ENCODE measurements around the gene LTBP1. TPM values are rescaled to one million over a fixed set of nuclear protein-coding genes. Genes with fewer than 3 reads are reported as not detected.
"Not testable (repeated sequence)": the region's sequence is repeated elsewhere in the genome, so short reads cannot be mapped to it uniquely, and the experiment has no call there.

The LTBP1 gene
- polyA plus RNA-seq, 3 donors = 1.3 to 8.8 (median 7.0) TPM

GRCh38 chr2:33380001-33380609 is 433.4 kb downstream of the LTBP1 start:
- 79 to 83% (median 82%) methylated on average over 8 of the region's 8 CpGs for whole genome bisulfite sequencing, 3 donors
- no peak overlapping the region for H3K27ac ChIP-seq (ENCODE audit: low read depth, low read length)

GRCh38 chr2:33380719-33381118 is 434.0 kb downstream of the LTBP1 start:
- no peak overlapping the region for H3K27ac ChIP-seq (ENCODE audit: low read depth, low read length)
- WGBS, 3 donors = 41 to 70% (median 44%) methylated on average over 2 of the region's 2 CpGs

- H3K27ac ChIP-seq (ENCODE audit: low read depth, low read length) = no peak overlapping the region
Observed at GRCh38 chr2:33381301-33381858, 434.6 kb downstream of the LTBP1 start.

GRCh38 chr2:33383855-33384598 is 437.3 kb downstream of the LTBP1 start:
- H3K27ac ChIP-seq (ENCODE audit: low read depth, low read length) = no peak overlapping the region
- WGBS, 3 donors = 82 to 92% (median 90%) methylated on average over 8 of the region's 8 CpGs

More at GRCh38 chr2:33381301-33381858, 434.6 kb downstream of the LTBP1 start:
- WGBS, 3 donors = 67 to 74% (median 71%) methylated on average over 4 of the region's 4 CpGs

- H3K27ac ChIP-seq (ENCODE audit: low read depth, low read length) = no peak overlapping the region
- WGBS, 3 donors = 68 to 84% (median 80%) methylated on average over 2 of the region's 2 CpGs
Observed at GRCh38 chr2:33384599-33384961, 437.8 kb downstream of the LTBP1 start.

GRCh38 chr2:33388996-33389395 is 442.2 kb downstream of the LTBP1 start:
- H3K27ac ChIP-seq (ENCODE audit: low read depth, low read length) = no peak overlapping the region
- WGBS, 3 donors = 92 to 97% (median 94%) methylated on average over 14 of the region's 14 CpGs

- 83 to 97% (median 95%) methylated on average over 6 of the region's 6 CpGs for WGBS, 3 donors
- H3K27ac ChIP-seq (ENCODE audit: low read depth, low read length) = not testable (repeated sequence)
Observed at GRCh38 chr2:33389695-33390094, 442.9 kb downstream of the LTBP1 start.

- WGBS, 3 donors = 56 to 67% (median 60%) methylated on average over 5 of the region's 5 CpGs
- no peak overlapping the region for H3K27ac ChIP-seq (ENCODE audit: low read depth, low read length)
Observed at GRCh38 chr2:33391529-33392255, 444.9 kb downstream of the LTBP1 start.

- H3K27ac ChIP-seq (ENCODE audit: low read depth, low read length) = no peak overlapping the region
- 90 to 92% (median 91%) methylated on average over 4 of the region's 4 CpGs for WGBS, 3 donors
Observed at GRCh38 chr2:33392366-33392765, 445.6 kb downstream of the LTBP1 start.

- 76 to 92% (median 85%) methylated on average over 3 of the region's 3 CpGs for WGBS, 3 donors
- no peak overlapping the region for H3K27ac ChIP-seq (ENCODE audit: low read depth, low read length)
Observed at GRCh38 chr2:33395034-33395433, 448.3 kb downstream of the LTBP1 start.

- no peak overlapping the region for H3K27ac ChIP-seq (ENCODE audit: low read depth, low read length)
Observed at GRCh38 chr2:33395655-33396249, 449.0 kb downstream of the LTBP1 start.

- WGBS, 3 donors = 74 to 84% (median 81%) methylated on average over 5 of the region's 5 CpGs
- H3K27ac ChIP-seq (ENCODE audit: low read depth, low read length) = no peak overlapping the region
Observed at GRCh38 chr2:33404321-33404720, 457.6 kb downstream of the LTBP1 start.

- WGBS, 3 donors = 49 to 73% (median 66%) methylated on average over 2 of the region's 2 CpGs
- no peak overlapping the region for H3K27ac ChIP-seq (ENCODE audit: low read depth, low read length)
Observed at GRCh38 chr2:33406622-33407021, 459.9 kb downstream of the LTBP1 start.

GRCh38 chr2:33408109-33408508 is 461.4 kb downstream of the LTBP1 start:
- 89 to 99% (median 96%) methylated on average over 2 of the region's 2 CpGs for WGBS, 3 donors
- H3K27ac ChIP-seq (ENCODE audit: low read depth, low read length) = no peak overlapping the region

- WGBS, 3 donors = 88 to 95% (median 95%) methylated on average over 1 of the region's 1 CpG
- H3K27ac ChIP-seq (ENCODE audit: low read depth, low read length) = no peak overlapping the region
Observed at GRCh38 chr2:33409417-33409955, 462.7 kb downstream of the LTBP1 start.

- 18 to 70% (median 65%) methylated on average over 3 of the region's 3 CpGs for WGBS, 3 donors
- no peak overlapping the region for H3K27ac ChIP-seq (ENCODE audit: low read depth, low read length)
Observed at GRCh38 chr2:33411765-33412164, 465.0 kb downstream of the LTBP1 start.

GRCh38 chr2:33412920-33413319 is 466.2 kb downstream of the LTBP1 start:
- H3K27ac ChIP-seq (ENCODE audit: low read depth, low read length) = no peak overlapping the region
- WGBS, 3 donors = 11 to 51% (median 25%) methylated on average over 1 of the region's 1 CpG

- WGBS, 3 donors = 56 to 73% (median 66%) methylated on average over 5 of the region's 5 CpGs
- H3K27ac ChIP-seq (ENCODE audit: low read depth, low read length) = no peak overlapping the region
Observed at GRCh38 chr2:33419581-33420200, 472.9 kb downstream of the LTBP1 start.

Data from adipose tissue (tissue), 3 donors.